IMR-90 (cell line): ENCODE measurements around the gene TMEM62. TPM values are rescaled to one million over a fixed set of nuclear protein-coding genes. Genes with fewer than 3 reads are reported as not detected.
A peak's percentile ranks its signal among the peaks of the same experiment; 100 is the strongest.

Experiments used
- ATAC-seq: fragments of 200-7000 bp; cut with Tn5 transposase; 2 replicates; pipeline ENCODE4 v1.9.1; 2020; ENCODE audit warnings: low read depth, mild to moderate bottlenecking, moderate library complexity
- BruUV-seq: library from RNA; stranded (reverse); fragments of 400-500 nt; replicated peaks from 2 replicates; lab custom pipeline; 2021; lab: Mats Ljungman, UMichigan
- CTCF ChIA-PET: fragments of 300-600 bp; formaldehyde crosslinking; extraction: SDS; loops from one replicate; lab custom pipeline; 2021; ENCODE audit warnings: antibody characterized with exemption; lab: Yijun Ruan, JAX
- POLR2A ChIA-PET: fragments of 300-600 bp; sonication (Branson Sonifier 250); formaldehyde crosslinking; loops from one replicate; lab custom pipeline; 2022; ENCODE audit warnings: antibody characterized with exemption; ENCODE audit not compliant: unreplicated experiment; lab: Charles Lee
- DNase-seq: peaks from one replicate; pipeline ENCODE4 v3.0.0; 2013
- H2AFZ ChIP-seq: replicated peaks from 2 replicates; pipeline ENCODE3; 2013; ENCODE audit warnings: low read length, mild to moderate bottlenecking; ENCODE audit not compliant: poor library complexity
- H2AK5ac ChIP-seq: 2 replicates; pipeline ENCODE4 v1.6.1; 2013; ENCODE audit warnings: low read depth, low read length, inconsistent platforms
- H2AK9ac ChIP-seq: replicated peaks from 2 replicates; pipeline ENCODE3; 2013; ENCODE audit warnings: mild to moderate bottlenecking, low read depth, low read length, moderate library complexity; ENCODE audit not compliant: poor library complexity
- H2BK120ac ChIP-seq: 2 replicates; pipeline ENCODE4 v1.6.1; 2013; ENCODE audit warnings: low read depth, low read length, inconsistent platforms
- H2BK15ac ChIP-seq: 3 replicates; pipeline ENCODE4 v1.6.1; 2013; ENCODE audit warnings: low read depth, low read length, inconsistent platforms
- H2BK20ac ChIP-seq: 2 replicates; pipeline ENCODE4 v1.6.1; 2013; ENCODE audit warnings: low read depth, mild to moderate bottlenecking, inconsistent platforms, low read length, moderate library complexity
- H2BK5ac ChIP-seq: 2 replicates; pipeline ENCODE4 v1.6.1; 2013; ENCODE audit warnings: mild to moderate bottlenecking, low read depth, low read length, inconsistent platforms; ENCODE audit not compliant: poor library complexity, severe bottlenecking
- H3K14ac ChIP-seq: replicated peaks from 2 replicates; pipeline ENCODE4 v1.6.1; 2013; ENCODE audit warnings: low read depth, low read length, inconsistent platforms
- H3K18ac ChIP-seq: 2 replicates; pipeline ENCODE4 v1.6.1; 2013; ENCODE audit warnings: low read depth, low read length, control low read depth
- H3K23ac ChIP-seq: 2 replicates; pipeline ENCODE4 v1.6.1; 2013; ENCODE audit warnings: low read depth, low read length, inconsistent platforms
- H3K27ac ChIP-seq: 2 replicates; pipeline ENCODE4 v1.5.1; 2013; ENCODE audit warnings: mild to moderate bottlenecking, control low read depth, low read length; ENCODE audit not compliant: insufficient read depth
- H3K27me3 ChIP-seq: 2 replicates; pipeline ENCODE4 v1.6.1; 2013; ENCODE audit warnings: low read length; ENCODE audit not compliant: control insufficient read depth, insufficient read depth
- H3K36me3 ChIP-seq: 2 replicates; pipeline ENCODE4 v1.6.1; 2013; ENCODE audit warnings: low read length, mixed read lengths; ENCODE audit not compliant: control insufficient read depth, insufficient read depth
- H3K4ac ChIP-seq: 2 replicates; pipeline ENCODE4 v1.6.1; 2013; ENCODE audit warnings: low read depth, low read length, inconsistent platforms
- H3K4me1 ChIP-seq: 2 replicates; pipeline ENCODE4 v1.6.1; 2013; ENCODE audit warnings: low read length, mixed read lengths; ENCODE audit not compliant: control insufficient read depth, insufficient read depth
- H3K4me2 ChIP-seq: 2 replicates; pipeline ENCODE4 v1.6.1; 2013; ENCODE audit warnings: low read depth, mild to moderate bottlenecking, control low read depth, low read length, moderate library complexity
- H3K4me3 ChIP-seq: 2 replicates; pipeline ENCODE4 v1.5.1; 2013; ENCODE audit warnings: low read depth, mild to moderate bottlenecking, control low read depth, low read length, moderate library complexity; ENCODE audit not compliant: insufficient read depth
- H3K56ac ChIP-seq: 2 replicates; pipeline ENCODE4 v1.6.1; 2013; ENCODE audit warnings: low read length, inconsistent platforms; ENCODE audit not compliant: insufficient read depth; ENCODE audit errors: extremely low read depth
- H3K79me1 ChIP-seq, 2 experiments: 2 replicates each; pipeline ENCODE4 v1.6.1; 2013; ENCODE audit warnings: low read length in 2 of 2, inconsistent platforms in 1 of 2, low read depth in 1 of 2
- H3K9ac ChIP-seq: 2 replicates; pipeline ENCODE4 v1.6.1; 2013; ENCODE audit warnings: low read depth, low read length, control low read depth
- H3K9me1 ChIP-seq: 2 replicates; pipeline ENCODE4 v1.6.1; 2013; ENCODE audit warnings: low read length, inconsistent platforms; ENCODE audit not compliant: insufficient read depth
- H3K9me3 ChIP-seq: 2 replicates; pipeline ENCODE4 v1.6.1; 2013; ENCODE audit warnings: low read length; ENCODE audit not compliant: control insufficient read depth, insufficient read depth
- H4K20me1 ChIP-seq: 2 replicates; pipeline ENCODE4 v1.6.1; 2013; ENCODE audit warnings: low read length, inconsistent platforms; ENCODE audit not compliant: insufficient read depth
- H4K5ac ChIP-seq: 2 replicates; pipeline ENCODE4 v1.6.1; 2013; ENCODE audit warnings: mild to moderate bottlenecking, low read depth, low read length, control low read depth
- H4K8ac ChIP-seq, 2 experiments: 2 replicates each; pipeline ENCODE4 v1.6.1; 2013; ENCODE audit warnings: low read depth in 2 of 2, low read length in 2 of 2, control low read depth in 1 of 2, inconsistent platforms in 1 of 2
- H4K91ac ChIP-seq: 2 replicates; pipeline ENCODE4 v1.6.1; 2013; ENCODE audit warnings: low read depth, low read length, inconsistent platforms; ENCODE audit not compliant: insufficient read depth
- CEBPB ChIP-seq: IDR thresholded peaks from 2 replicates; pipeline ENCODE4 v1.6.1; 2012; ENCODE audit warnings: low read depth, low read length, improper control_type of control experiment
- MAZ ChIP-seq: IDR thresholded peaks from 2 replicates; pipeline ENCODE4 v1.6.1; 2012; ENCODE audit warnings: low read depth, mild to moderate bottlenecking, low read length, improper control_type of control experiment, moderate library complexity, borderline replicate concordance
- WGBS, 2 experiments: methylation state at CpG; one replicate each; pipeline versions ENCODE4 v1.1.5 to v1.1.7; 2013; ENCODE audit warnings: missing lambda C conversion rate in 2 of 2; ENCODE audit not compliant: insufficient read length in 1 of 2; ENCODE audit errors: extremely low coverage in 2 of 2; 5-methylcytosine and 5-hydroxymethylcytosine counted together
- dilution Hi-C: fragments of 300-500 bp; cut with HindIII; formaldehyde crosslinking; loops from one replicate; pipeline ENCODE4 v1.14.3; 2018; ENCODE audit warnings: low sequenced_read_pairs; ENCODE audit not compliant: unreplicated experiment
- in situ Hi-C: fragments of 300-500 bp; cut with MboI; formaldehyde crosslinking; loops from 3 replicates; pipeline ENCODE4 v1.14.3; 2019; ENCODE audit warnings: low sequenced_read_pairs, inconsistent platforms, mixed read lengths
- intact Hi-C: fragments of 100-400 bp; cut with micrococcal nuclease; formaldehyde crosslinking; loops from 2 replicates; pipeline ENCODE4 v1.10.0; 2022
- microRNA-seq, 2 experiments: library from miRNA; stranded (forward) in 1 of 2; unstranded in 1 of 2; fragments of 10-50 nt in 1 of 2; fragments of <30 nt in 1 of 2; gene quantifications in 1 of 2; microRNA quantifications in 1 of 2; one replicate each; pipeline versions ENCODE3 to v1.1.0; 2013 to 2020; ENCODE audit not compliant: insufficient read depth in 1 of 2, insufficient read length in 1 of 2, unreplicated experiment in 1 of 2
- polyA plus RNA-seq, 3 experiments: library from polyadenylated mRNA; depleted of rRNA; stranded (reverse); fragments of >200 nt; gene quantifications; 2 replicates each; pipeline ENCODE4 v1.2.3, GENCODE V29; 2012; ENCODE audit warnings: low replicate concordance in 1 of 3
- small RNA-seq, 5 experiments: library from RNA; depleted of rRNA; stranded (forward); fragments of <200 nt; gene quantifications; one replicate each; pipeline ENCODE3, GENCODE V24; 2012
- total RNA-seq: library from RNA; depleted of rRNA; stranded (reverse); fragments of >200 nt; gene quantifications from 2 replicates; pipeline ENCODE4 v1.2.3, GENCODE V29; 2012; rRNA removed

TMEM62 gene
- total and polyA plus RNA-seq, 2 of the 4 experiments (the other 2 are of a cell fraction): 3.7 to 5.6 TPM

DNA sequence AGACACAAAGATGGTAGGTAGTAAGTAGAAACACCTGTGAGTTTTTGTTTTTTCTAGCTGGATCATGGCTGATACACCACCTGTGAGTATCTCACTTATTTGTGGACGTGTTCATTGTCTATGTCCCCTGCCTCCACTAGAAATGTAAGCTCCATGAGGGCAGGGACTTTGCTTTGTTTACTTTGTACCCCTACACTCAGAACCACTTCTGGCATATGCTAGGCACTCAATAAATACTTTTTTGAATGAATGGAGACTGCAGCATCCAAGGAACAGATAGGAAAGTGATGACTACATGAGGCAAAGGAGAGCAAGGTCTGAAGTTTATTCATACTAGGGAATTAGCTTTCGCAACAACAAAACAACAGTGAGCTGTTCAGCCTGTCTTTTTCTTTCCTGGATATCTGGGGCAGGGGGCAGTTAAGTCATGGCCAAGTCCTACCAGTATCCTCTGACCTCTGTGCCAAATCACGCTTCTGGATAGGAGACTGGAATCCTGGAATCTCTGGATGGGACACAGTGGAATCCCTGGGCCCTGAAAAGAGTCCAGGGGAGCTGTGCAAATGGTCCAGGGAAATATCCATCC is 99.0 kb downstream of the TMEM62 start:
- no CpG with 5 or more reads among the region's 3 CpGs for WGBS, 2 experiments
- in situ Hi-C loops: no loop called here
- BruUV-seq: no TSS peak

More for the DNA sequence above, 99.0 kb downstream of the TMEM62 start:
- Histone ChIP-seq H3K79me1 (no peaks in the 10 kb centered on the region), H3K23ac (no peak overlapping the region), H4K8ac (no peak overlapping the region), H2BK120ac (no peak overlapping the region), H4K5ac (no peak overlapping the region), H3K9me1 (no peaks in the 10 kb centered on the region), H3K4ac (no peak overlapping the region), H3K36me3 (no peaks in the 10 kb centered on the region), H2BK15ac (no peak overlapping the region), H3K4me3 (no peak overlapping the region), H3K14ac (no peak overlapping the region), H2AK9ac (no peak overlapping the region), H3K9me3 (no peaks in the 10 kb centered on the region), H2BK5ac (no peak overlapping the region), H2AFZ (no peak overlapping the region), H3K4me2 (no peak overlapping the region), H3K56ac (no peak overlapping the region), H3K18ac (no peak overlapping the region), H2AK5ac (no peak overlapping the region), H3K27me3 (peaks cover 60% of the 10 kb centered on the region), H4K91ac (no peak overlapping the region), H3K4me1 (no peaks in the 10 kb centered on the region), H3K27ac (no peak overlapping the region), H4K20me1 (no peaks in the 10 kb centered on the region), H2BK20ac (no peak overlapping the region), H3K9ac (no peak overlapping the region)
- DNase-seq (no peak), ATAC-seq (peak; percentile 51)
- dilution Hi-C loops: no loop called here
- intact Hi-C loops: no loop called here
- ChIA-PET CTCF (interaction anchor here (0.7 to 0.8 kb wide), 2 partner anchors 16 to 54 kb away, joined by 3 read pairs; no protein-coding TSS in a partner anchor), POLR2A (no interaction called here)
- TF ChIP-seq MAZ (no peak), CEBPB (no peak)

Small RNA genes lying within 50 kb of the gene (microRNA-seq; reads per million reads assigned to microRNA genes)
- not detected for gene AC068724.2 (ENCODE audit: insufficient read depth, insufficient read length)

Small RNA genes lying within 50 kb of the gene (small RNA-seq; reads per million reads assigned to genes)
- gene AC068724.2: 0 reads per million in 5 experiments

Other genes with a start within 250 kb of the TMEM62 start
- 3.2 and 5.6 TPM in 2 replicates for gene TTBK2, start 212.8 kb upstream of the TMEM62 start, total RNA-seq
- gene TTBK2, start 212.8 kb upstream of the TMEM62 start, polyA plus RNA-seq (2012; rRNA removed): 2.4 and 2.5 TPM in 2 replicates
- gene UBR1, start 27.5 kb upstream of the TMEM62 start, total RNA-seq: 30.1 and 48.9 TPM in 2 replicates
- 5.0 and 6.5 TPM in 2 replicates for gene UBR1, start 27.5 kb upstream of the TMEM62 start, polyA plus RNA-seq (2012; rRNA removed)
- 33.9 and 40.3 TPM in 2 replicates for gene CCNDBP1, start 51.8 kb downstream of the TMEM62 start, total RNA-seq
- 33.4 and 34.9 TPM in 2 replicates for gene CCNDBP1, start 51.8 kb downstream of the TMEM62 start, polyA plus RNA-seq (2012; rRNA removed)
- gene EPB42, start 87.4 kb downstream of the TMEM62 start, total RNA-seq: not detected in 2 replicates
- not detected in 2 replicates for gene EPB42, start 87.4 kb downstream of the TMEM62 start, polyA plus RNA-seq (2012; rRNA removed)
- gene TGM5, start 133.3 kb downstream of the TMEM62 start, total RNA-seq: not detected in 2 replicates
- gene TGM5, start 133.3 kb downstream of the TMEM62 start, polyA plus RNA-seq (2012; rRNA removed): not detected in 2 replicates
- not detected in 2 replicates for gene TGM7, start 168.7 kb downstream of the TMEM62 start, total RNA-seq
- not detected in 2 replicates for gene TGM7, start 168.7 kb downstream of the TMEM62 start, polyA plus RNA-seq (2012; rRNA removed)
- 9.7 and 12.2 TPM in 2 replicates for gene LCMT2, start 197.0 kb downstream of the TMEM62 start, total RNA-seq
- gene LCMT2, start 197.0 kb downstream of the TMEM62 start, polyA plus RNA-seq (2012; rRNA removed): 5.7 and 5.8 TPM in 2 replicates
- 8.6 and 9.4 TPM in 2 replicates for gene ZSCAN29, start 237.5 kb downstream of the TMEM62 start, total RNA-seq
- gene ZSCAN29, start 237.5 kb downstream of the TMEM62 start, polyA plus RNA-seq (2012; rRNA removed): 5.6 and 6.8 TPM in 2 replicates
- gene TUBGCP4, start 237.5 kb downstream of the TMEM62 start, total RNA-seq: 11.9 and 12.7 TPM in 2 replicates
- gene TUBGCP4, start 237.5 kb downstream of the TMEM62 start, polyA plus RNA-seq (2012; rRNA removed): 7.7 and 7.9 TPM in 2 replicates